ENCODE results near the gene COG1. TPM values are rescaled to one million over a fixed set of nuclear protein-coding genes. Genes with fewer than 3 reads are reported as not detected.

Gene COG1
- polyA plus RNA-seq, 1 donor (not counting 4 experiments of a cell fraction or from before 2014, with no cell fraction given) = 16.4 TPM

- Histone ChIP-seq H3K9ac (ENCODE audit: control insufficient read depth, extremely low read depth, insufficient read depth, low read length) (no peak overlapping the region), H2AFZ (ENCODE audit: control insufficient read depth, low read length) (no peak overlapping the region), H3K4me3 (ENCODE audit: control insufficient read depth in 2 of 3, extremely low read depth in 1 of 3, insufficient read depth in 2 of 3, low read depth in 1 of 3, low read length in 3 of 3) (no peak overlapping the region), H3K79me2 (ENCODE audit: control insufficient read depth, insufficient read depth, low read length) (no peaks in the 10 kb centered on the region), H3K9me3 (ENCODE audit: control insufficient read depth, low read depth, low read length) (no peaks in the 10 kb centered on the region), H3K36me3 (ENCODE audit: control insufficient read depth in 2 of 2, extremely low read depth in 1 of 2, insufficient read depth in 2 of 2, low read length in 2 of 2) (no peaks in the 10 kb centered on the region), H3K4me2 (ENCODE audit: control insufficient read depth, extremely low read depth, insufficient read depth, low read depth, low read length) (no peak overlapping the region), H3K27ac (ENCODE audit: control insufficient read depth, insufficient read depth, low read length) (no peak overlapping the region), H4K20me1 (ENCODE audit: control insufficient read depth, extremely low read depth, insufficient read depth, low read length) (no peaks in the 10 kb centered on the region), H3K9me1 (ENCODE audit: control insufficient read depth, extremely low read depth, insufficient read depth, low read length) (no peaks in the 10 kb centered on the region), H3K4me1 (ENCODE audit: control insufficient read depth, extremely low read depth, insufficient read depth, low read length) (no peaks in the 10 kb centered on the region), H3K27me3 (ENCODE audit: control insufficient read depth, extremely low read depth, insufficient read depth, low read length) (peaks cover 3% of the 10 kb centered on the region)
- peak; percentile 80 for FAIRE-seq
- DNase-seq (ENCODE audit: low read depth, low spot score) = no peak
- dilution Hi-C loops (cut with MboI; ENCODE audit: extremely low pct_ligation_motif_present, low sequenced_read_pairs) = no loop called here
- TF ChIP-seq CTCF (optimal IDR thresholded peaks at IDR 0.05 in 1 of 3, IDR thresholded peaks at IDR 0.05 in 1 of 3, conservative IDR thresholded peaks at IDR 0.05 in 1 of 3; ENCODE audit: extremely low read depth in 1 of 3, insufficient read depth in 2 of 3, low read length in 3 of 3) (peak; percentile 94 to 100 (median 96)), EZH2 (IDR thresholded peaks at IDR 0.05; ENCODE audit: low read length) (no peak)
Observed at GRCh38 chr17:73255671-73256181, 62.9 kb downstream of the COG1 start.

GRCh38 chr17:73256220-73256619 is 63.4 kb downstream of the COG1 start:
- Histone ChIP-seq H3K27me3 (ENCODE audit: control insufficient read depth, extremely low read depth, insufficient read depth, low read length) (peaks cover 3% of the 10 kb centered on the region), H3K79me2 (ENCODE audit: control insufficient read depth, insufficient read depth, low read length) (no peaks in the 10 kb centered on the region), H2AFZ (ENCODE audit: control insufficient read depth, low read length) (no peak overlapping the region), H3K4me1 (ENCODE audit: control insufficient read depth, extremely low read depth, insufficient read depth, low read length) (no peaks in the 10 kb centered on the region), H3K9ac (ENCODE audit: control insufficient read depth, extremely low read depth, insufficient read depth, low read length) (no peak overlapping the region), H3K27ac (ENCODE audit: control insufficient read depth, insufficient read depth, low read length) (no peak overlapping the region), H3K4me3 (ENCODE audit: control insufficient read depth in 2 of 3, extremely low read depth in 1 of 3, insufficient read depth in 2 of 3, low read depth in 1 of 3, low read length in 3 of 3) (no peak overlapping the region), H3K9me1 (ENCODE audit: control insufficient read depth, extremely low read depth, insufficient read depth, low read length) (no peaks in the 10 kb centered on the region), H3K4me2 (ENCODE audit: control insufficient read depth, extremely low read depth, insufficient read depth, low read depth, low read length) (no peak overlapping the region), H3K36me3 (ENCODE audit: control insufficient read depth in 2 of 2, extremely low read depth in 1 of 2, insufficient read depth in 2 of 2, low read length in 2 of 2) (no peaks in the 10 kb centered on the region), H3K9me3 (ENCODE audit: control insufficient read depth, low read depth, low read length) (no peaks in the 10 kb centered on the region), H4K20me1 (ENCODE audit: control insufficient read depth, extremely low read depth, insufficient read depth, low read length) (no peaks in the 10 kb centered on the region)
- TF ChIP-seq EZH2 (IDR thresholded peaks at IDR 0.05; ENCODE audit: low read length) (no peak), CTCF (optimal IDR thresholded peaks at IDR 0.05 in 1 of 3, IDR thresholded peaks at IDR 0.05 in 1 of 3, conservative IDR thresholded peaks at IDR 0.05 in 1 of 3; ENCODE audit: extremely low read depth in 1 of 3, insufficient read depth in 2 of 3, low read length in 3 of 3) (no peak)
- no peak for FAIRE-seq
- DNase-seq (ENCODE audit: low read depth, low spot score) = no peak
- dilution Hi-C loops (cut with MboI; ENCODE audit: extremely low pct_ligation_motif_present, low sequenced_read_pairs) = no loop called here
